ENCODE results near the gene CAV3. TPM values are rescaled to one million over a fixed set of nuclear protein-coding genes. Genes with fewer than 3 reads are reported as not detected.

The CAV3 gene
- total and polyA plus RNA-seq, 9 of the 15 experiments (the other 6 are each of a cell fraction or from before 2014, with no cell fraction given): not detected

DNA sequence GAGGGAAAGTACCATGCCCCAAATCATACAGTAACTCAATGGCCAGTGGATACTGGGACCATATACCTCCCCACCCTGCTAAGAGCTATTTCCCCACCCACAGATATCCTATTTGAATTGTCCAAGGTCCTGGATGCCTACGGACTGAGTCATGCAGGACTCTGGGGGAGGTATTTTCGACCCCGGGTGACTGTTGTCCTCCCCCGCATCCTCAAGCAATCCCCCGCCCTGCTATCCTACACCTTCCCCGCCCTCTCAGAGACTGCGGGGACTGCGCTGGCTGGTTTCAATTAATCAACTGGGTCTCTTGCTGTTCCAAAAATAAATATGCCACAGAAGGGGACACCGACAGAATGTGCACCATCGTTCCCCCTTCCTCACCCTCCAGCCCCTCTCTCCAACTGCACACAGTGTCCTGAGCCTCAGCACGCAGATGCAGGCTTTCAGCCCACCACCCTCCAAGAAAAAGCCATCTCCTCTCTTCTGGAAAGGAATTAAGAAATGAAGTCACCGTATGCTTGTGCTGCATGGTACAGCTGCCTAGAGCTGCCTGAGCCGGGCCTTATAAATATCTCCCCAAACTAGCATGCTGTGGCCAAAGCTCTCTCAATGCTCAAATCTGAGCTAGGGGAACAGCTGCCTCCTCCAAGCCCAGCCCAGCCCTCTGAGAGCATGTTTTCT, 8.1 kb downstream of the CAV3 start (continued):
- TF ChIP-seq, protein P1, sequence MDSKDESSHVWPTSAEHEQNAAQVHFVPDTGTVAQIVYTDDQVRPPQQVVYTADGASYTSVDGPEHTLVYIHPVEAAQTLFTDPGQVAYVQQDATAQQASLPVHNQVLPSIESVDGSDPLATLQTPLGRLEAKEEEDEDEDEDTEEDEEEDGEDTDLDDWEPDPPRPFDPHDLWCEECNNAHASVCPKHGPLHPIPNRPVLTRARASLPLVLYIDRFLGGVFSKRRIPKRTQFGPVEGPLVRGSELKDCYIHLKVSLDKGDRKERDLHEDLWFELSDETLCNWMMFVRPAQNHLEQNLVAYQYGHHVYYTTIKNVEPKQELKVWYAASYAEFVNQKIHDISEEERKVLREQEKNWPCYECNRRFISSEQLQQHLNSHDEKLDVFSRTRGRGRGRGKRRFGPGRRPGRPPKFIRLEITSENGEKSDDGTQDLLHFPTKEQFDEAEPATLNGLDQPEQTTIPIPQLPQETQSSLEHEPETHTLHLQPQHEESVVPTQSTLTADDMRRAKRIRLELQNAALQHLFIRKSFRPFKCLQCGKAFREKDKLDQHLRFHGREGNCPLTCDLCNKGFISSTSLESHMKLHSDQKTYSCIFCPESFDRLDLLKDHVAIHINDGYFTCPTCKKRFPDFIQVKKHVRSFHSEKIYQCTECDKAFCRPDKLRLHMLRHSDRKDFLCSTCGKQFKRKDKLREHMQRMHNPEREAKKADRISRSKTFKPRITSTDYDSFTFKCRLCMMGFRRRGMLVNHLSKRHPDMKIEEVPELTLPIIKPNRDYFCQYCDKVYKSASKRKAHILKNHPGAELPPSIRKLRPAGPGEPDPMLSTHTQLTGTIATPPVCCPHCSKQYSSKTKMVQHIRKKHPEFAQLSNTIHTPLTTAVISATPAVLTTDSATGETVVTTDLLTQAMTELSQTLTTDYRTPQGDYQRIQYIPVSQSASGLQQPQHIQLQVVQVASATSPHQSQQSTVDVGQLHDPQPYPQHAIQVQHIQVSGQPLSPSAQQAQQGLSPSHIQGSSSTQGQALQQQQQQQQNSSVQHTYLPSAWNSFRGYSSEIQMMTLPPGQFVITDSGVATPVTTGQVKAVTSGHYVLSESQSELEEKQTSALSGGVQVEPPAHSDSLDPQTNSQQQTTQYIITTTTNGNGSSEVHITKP (IDR thresholded peaks at IDR 0.05; ENCODE audit: partially characterized antibody): peak; percentile 44
- TF ChIP-seq NRF1 (conservative IDR thresholded peaks at IDR 0.05 in 1 of 2, IDR thresholded peaks at IDR 0.05 in 1 of 2) (0 out of 4 replicates have a peak, but pooled peaks of 1 of the 2 experiments have one; percentile 14), ZNF780A (CRISPR knock-in tag; IDR thresholded peaks at IDR 0.05) (no peak), RBBP5 (IDR thresholded peaks at IDR 0.05; ENCODE audit: borderline replicate concordance, insufficient read depth, low read length, poor library complexity, severe bottlenecking) (no peak), MTA1 (IDR thresholded peaks at IDR 0.05; ENCODE audit: borderline replicate concordance) (no peak), ZNF764 (CRISPR knock-in tag; IDR thresholded peaks at IDR 0.05; ENCODE audit: low read depth) (no peak), FOSL1 (tag; conservative IDR thresholded peaks at IDR 0.05) (peak; percentile 77), COPS2 (conservative IDR thresholded peaks at IDR 0.05) (no peak), KLF6 (CRISPR knock-in tag; IDR thresholded peaks at IDR 0.05; ENCODE audit: borderline replicate concordance) (no peak), ARID1B (IDR thresholded peaks at IDR 0.05) (peak; percentile 66), SLC30A9 (CRISPR knock-in tag; IDR thresholded peaks at IDR 0.05) (no peak), ZNF668 (CRISPR knock-in tag; IDR thresholded peaks at IDR 0.05) (no peak), MXI1 (IDR thresholded peaks at IDR 0.05; ENCODE audit: low read depth, low read length) (no peak), SP1 (CRISPR knock-in tag; IDR thresholded peaks at IDR 0.05) (no peak), ARHGAP35 (IDR thresholded peaks at IDR 0.05; ENCODE audit: partially characterized antibody) (no peak), SMARCA4 (IDR thresholded peaks at IDR 0.05) (peak; percentile 68)
- TF ChIP-seq, protein P2, sequence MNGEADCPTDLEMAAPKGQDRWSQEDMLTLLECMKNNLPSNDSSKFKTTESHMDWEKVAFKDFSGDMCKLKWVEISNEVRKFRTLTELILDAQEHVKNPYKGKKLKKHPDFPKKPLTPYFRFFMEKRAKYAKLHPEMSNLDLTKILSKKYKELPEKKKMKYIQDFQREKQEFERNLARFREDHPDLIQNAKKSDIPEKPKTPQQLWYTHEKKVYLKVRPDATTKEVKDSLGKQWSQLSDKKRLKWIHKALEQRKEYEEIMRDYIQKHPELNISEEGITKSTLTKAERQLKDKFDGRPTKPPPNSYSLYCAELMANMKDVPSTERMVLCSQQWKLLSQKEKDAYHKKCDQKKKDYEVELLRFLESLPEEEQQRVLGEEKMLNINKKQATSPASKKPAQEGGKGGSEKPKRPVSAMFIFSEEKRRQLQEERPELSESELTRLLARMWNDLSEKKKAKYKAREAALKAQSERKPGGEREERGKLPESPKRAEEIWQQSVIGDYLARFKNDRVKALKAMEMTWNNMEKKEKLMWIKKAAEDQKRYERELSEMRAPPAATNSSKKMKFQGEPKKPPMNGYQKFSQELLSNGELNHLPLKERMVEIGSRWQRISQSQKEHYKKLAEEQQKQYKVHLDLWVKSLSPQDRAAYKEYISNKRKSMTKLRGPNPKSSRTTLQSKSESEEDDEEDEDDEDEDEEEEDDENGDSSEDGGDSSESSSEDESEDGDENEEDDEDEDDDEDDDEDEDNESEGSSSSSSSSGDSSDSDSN (IDR thresholded peaks at IDR 0.05; ENCODE audit: borderline replicate concordance in 1 of 2, low read depth in 2 of 2, low read length in 2 of 2): no peak
- TF ChIP-seq, protein P3, sequence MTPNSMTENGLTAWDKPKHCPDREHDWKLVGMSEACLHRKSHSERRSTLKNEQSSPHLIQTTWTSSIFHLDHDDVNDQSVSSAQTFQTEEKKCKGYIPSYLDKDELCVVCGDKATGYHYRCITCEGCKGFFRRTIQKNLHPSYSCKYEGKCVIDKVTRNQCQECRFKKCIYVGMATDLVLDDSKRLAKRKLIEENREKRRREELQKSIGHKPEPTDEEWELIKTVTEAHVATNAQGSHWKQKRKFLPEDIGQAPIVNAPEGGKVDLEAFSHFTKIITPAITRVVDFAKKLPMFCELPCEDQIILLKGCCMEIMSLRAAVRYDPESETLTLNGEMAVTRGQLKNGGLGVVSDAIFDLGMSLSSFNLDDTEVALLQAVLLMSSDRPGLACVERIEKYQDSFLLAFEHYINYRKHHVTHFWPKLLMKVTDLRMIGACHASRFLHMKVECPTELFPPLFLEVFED (CRISPR knock-in tag; conservative IDR thresholded peaks at IDR 0.05): no peak
- TF ChIP-seq, protein P4, sequence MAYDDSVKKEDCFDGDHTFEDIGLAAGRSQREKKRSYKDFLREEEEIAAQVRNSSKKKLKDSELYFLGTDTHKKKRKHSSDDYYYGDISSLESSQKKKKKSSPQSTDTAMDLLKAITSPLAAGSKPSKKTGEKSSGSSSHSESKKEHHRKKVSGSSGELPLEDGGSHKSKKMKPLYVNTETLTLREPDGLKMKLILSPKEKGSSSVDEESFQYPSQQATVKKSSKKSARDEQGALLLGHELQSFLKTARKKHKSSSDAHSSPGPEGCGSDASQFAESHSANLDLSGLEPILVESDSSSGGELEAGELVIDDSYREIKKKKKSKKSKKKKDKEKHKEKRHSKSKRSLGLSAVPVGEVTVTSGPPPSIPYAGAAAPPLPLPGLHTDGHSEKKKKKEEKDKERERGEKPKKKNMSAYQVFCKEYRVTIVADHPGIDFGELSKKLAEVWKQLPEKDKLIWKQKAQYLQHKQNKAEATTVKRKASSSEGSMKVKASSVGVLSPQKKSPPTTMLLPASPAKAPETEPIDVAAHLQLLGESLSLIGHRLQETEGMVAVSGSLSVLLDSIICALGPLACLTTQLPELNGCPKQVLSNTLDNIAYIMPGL (CRISPR knock-in tag; IDR thresholded peaks at IDR 0.05): no peak
